Ectodermal cell (in vitro differentiated cells): ENCODE data around the gene CMKLR1. TPM values are rescaled to one million over a fixed set of nuclear protein-coding genes. Genes with fewer than 3 reads are reported as not detected.

ENCODE experiments used
- H3K27ac ChIP-seq: 2 replicates; pipeline ENCODE4 v1.7.0; 2013; ENCODE audit warnings: mild to moderate bottlenecking, low read depth, low read length; ENCODE audit not compliant: insufficient read depth, poor library complexity, severe bottlenecking
- H3K27me3 ChIP-seq: 2 replicates; pipeline ENCODE4 v1.7.0; 2013; ENCODE audit warnings: mild to moderate bottlenecking, low read length; ENCODE audit not compliant: insufficient read depth, control insufficient read depth, poor library complexity, severe bottlenecking
- H3K36me3 ChIP-seq: one replicate; pipeline ENCODE4 v1.7.0; 2013; ENCODE audit warnings: low read length; ENCODE audit not compliant: control insufficient read depth, insufficient read depth
- H3K4me1 ChIP-seq: one replicate; pipeline ENCODE4 v1.7.0; 2013; ENCODE audit warnings: low read length; ENCODE audit not compliant: control insufficient read depth, insufficient read depth
- H3K4me3 ChIP-seq: 2 replicates; pipeline ENCODE4 v1.7.0; 2013; ENCODE audit warnings: low read depth, low read length, control low read depth; ENCODE audit not compliant: insufficient read depth
- H3K9me3 ChIP-seq: 2 replicates; pipeline ENCODE4 v1.7.0; 2013; ENCODE audit warnings: mild to moderate bottlenecking, low read length, moderate library complexity; ENCODE audit not compliant: control insufficient read depth
- WGBS, 2 experiments: methylation state at CpG; one replicate each; pipeline ENCODE4 v1.1.7; 2013; ENCODE audit warnings: missing lambda C conversion rate in 2 of 2; 5-methylcytosine and 5-hydroxymethylcytosine counted together
- polyA plus RNA-seq, 4 experiments: library from polyadenylated mRNA; stranded (reverse); fragments of 50-300 nt; gene quantifications; one replicate each; pipeline ENCODE4 v1.2.3, GENCODE V29; 2013

The CMKLR1 gene, protein sequence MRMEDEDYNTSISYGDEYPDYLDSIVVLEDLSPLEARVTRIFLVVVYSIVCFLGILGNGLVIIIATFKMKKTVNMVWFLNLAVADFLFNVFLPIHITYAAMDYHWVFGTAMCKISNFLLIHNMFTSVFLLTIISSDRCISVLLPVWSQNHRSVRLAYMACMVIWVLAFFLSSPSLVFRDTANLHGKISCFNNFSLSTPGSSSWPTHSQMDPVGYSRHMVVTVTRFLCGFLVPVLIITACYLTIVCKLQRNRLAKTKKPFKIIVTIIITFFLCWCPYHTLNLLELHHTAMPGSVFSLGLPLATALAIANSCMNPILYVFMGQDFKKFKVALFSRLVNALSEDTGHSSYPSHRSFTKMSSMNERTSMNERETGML
- 0.30 TPM for polyA plus RNA-seq (2013, experiment 1 of 4)
- 0.20 TPM for polyA plus RNA-seq (2013, experiment 2 of 4)
- polyA plus RNA-seq (2013, experiment 3 of 4), result 0.21 TPM
- polyA plus RNA-seq (2013, experiment 4 of 4), result 0.45 TPM

- 35 to 36% methylated on average over 24 of the region's 24 CpGs for WGBS, 2 experiments
- Histone ChIP-seq H3K9me3 (no peaks in the 10 kb centered on the region), H3K27me3 (no peaks in the 10 kb centered on the region), H3K4me3 (no peak within 1 kb of the TSS), H3K36me3 (no peaks in the 10 kb centered on the region), H3K27ac (no peak within 1 kb of the TSS), H3K4me1 (no peaks in the 10 kb centered on the region)
These were observed at the start of gene CMKLR1 for GRCh38 chr12:108338915-108339657. TSS of gene CMKLR1 (minus strand) at chr12:108339311. CDS start at chr12:108293591, 45,720 bp downstream.

- Histone ChIP-seq H3K4me1 (no peaks in the 10 kb centered on the region), H3K9me3 (no peaks in the 10 kb centered on the region), H3K36me3 (no peaks in the 10 kb centered on the region), H3K4me3 (no peak overlapping the region), H3K27me3 (no peaks in the 10 kb centered on the region), H3K27ac (no peak overlapping the region)
- WGBS, 2 experiments, result 90 to 94% methylated on average over 1 of the region's 1 CpG
These were observed 48.7 kb upstream of the CMKLR1 start for GRCh38 chr12:108387771-108388170.

- Histone ChIP-seq H3K36me3 (no peaks in the 10 kb centered on the region), H3K27ac (no peak overlapping the region), H3K4me3 (no peak overlapping the region), H3K4me1 (no peaks in the 10 kb centered on the region), H3K9me3 (no peaks in the 10 kb centered on the region), H3K27me3 (no peaks in the 10 kb centered on the region)
- 84 to 89% methylated on average over 8 of the region's 8 CpGs for WGBS, 2 experiments
These were observed 47.7 kb upstream of the CMKLR1 start for GRCh38 chr12:108386709-108387360.

DNA sequence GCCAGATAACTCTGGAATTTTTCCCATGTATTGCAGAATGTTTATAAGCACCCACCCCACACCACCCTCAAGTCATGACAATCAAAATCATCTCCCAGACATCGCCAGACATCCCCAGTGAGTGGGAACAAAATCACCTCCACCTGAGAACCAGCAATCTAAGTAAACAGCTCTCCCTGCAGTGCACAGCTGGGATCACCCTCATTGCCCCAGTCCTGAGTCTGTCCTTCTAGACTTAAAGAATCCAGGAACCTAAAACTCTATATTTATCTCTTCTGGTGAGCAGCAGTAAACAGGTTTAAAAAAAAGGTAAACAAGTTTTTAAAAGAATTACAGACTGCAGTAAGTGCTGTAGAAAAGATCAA, 43.3 kb upstream of the CMKLR1 start:
- Histone ChIP-seq H3K9me3 (no peaks in the 10 kb centered on the region), H3K4me3 (no peak overlapping the region), H3K4me1 (no peaks in the 10 kb centered on the region), H3K27ac (no peak overlapping the region), H3K27me3 (no peaks in the 10 kb centered on the region), H3K36me3 (no peaks in the 10 kb centered on the region)
- 85 to 92% methylated on average over 1 of the region's 1 CpG for WGBS, 2 experiments

GRCh38 chr12:108381787-108382436, 42.8 kb upstream of the CMKLR1 start:
- Histone ChIP-seq H3K4me1 (no peaks in the 10 kb centered on the region), H3K9me3 (no peaks in the 10 kb centered on the region), H3K27ac (no peak overlapping the region), H3K4me3 (no peak overlapping the region), H3K27me3 (no peaks in the 10 kb centered on the region), H3K36me3 (no peaks in the 10 kb centered on the region)
- 53 to 55% methylated on average over 8 of the region's 8 CpGs for WGBS, 2 experiments

DNA sequence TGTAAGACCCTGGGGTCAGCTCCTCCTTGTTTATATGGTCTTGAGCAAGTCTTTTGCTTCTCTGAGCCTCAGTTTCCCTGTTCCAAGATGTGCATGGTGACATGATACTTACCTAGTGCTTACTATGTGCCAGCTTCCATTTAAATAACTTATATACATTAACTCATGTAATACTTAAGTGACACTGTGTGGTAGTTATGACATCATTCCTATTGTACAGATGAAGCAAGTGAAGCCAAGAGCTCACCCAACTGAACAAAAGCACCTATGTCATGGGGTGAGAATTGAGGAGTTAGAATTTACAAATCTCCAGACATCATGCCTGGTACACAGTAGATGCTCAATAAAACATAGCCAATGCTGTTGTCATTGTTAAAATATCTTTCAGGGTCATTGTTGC, 41.3 kb upstream of the CMKLR1 start:
- H3K4me1 ChIP-seq, result no peaks in the 10 kb centered on the region
- H3K36me3 ChIP-seq, result no peaks in the 10 kb centered on the region

DNA sequence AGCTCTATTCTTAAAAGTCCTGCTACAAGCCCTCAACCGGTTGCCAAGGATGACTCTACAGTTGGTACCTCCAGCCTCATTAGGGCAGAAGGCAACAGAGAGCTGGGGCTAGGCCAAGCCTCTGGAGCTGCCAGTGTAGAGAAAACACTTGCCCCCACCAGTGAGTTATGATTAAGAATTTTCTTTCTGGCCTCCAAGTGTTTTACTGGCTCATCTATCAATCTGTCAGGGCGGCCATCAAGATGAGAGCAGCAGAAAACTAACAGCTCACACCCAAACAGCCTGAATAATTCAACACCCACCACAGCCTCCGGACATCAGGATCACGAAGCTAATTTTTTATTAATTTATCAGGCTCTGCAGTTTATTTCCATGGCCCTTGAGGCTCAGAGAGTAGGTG, 40.7 kb upstream of the CMKLR1 start:
- 93 to 94% methylated on average over 4 of the region's 4 CpGs for WGBS, 2 experiments
- H3K27ac ChIP-seq, result no peak overlapping the region
- H3K4me1 ChIP-seq, result no peaks in the 10 kb centered on the region
- no peaks in the 10 kb centered on the region for H3K9me3 ChIP-seq
- H3K27me3 ChIP-seq, result no peaks in the 10 kb centered on the region
- H3K4me3 ChIP-seq, result no peak overlapping the region
- no peaks in the 10 kb centered on the region for H3K36me3 ChIP-seq

More for the DNA sequence above, 41.3 kb upstream of the CMKLR1 start:
- Histone ChIP-seq H3K9me3 (no peaks in the 10 kb centered on the region), H3K27me3 (no peaks in the 10 kb centered on the region), H3K4me3 (no peak overlapping the region), H3K27ac (no peak overlapping the region)

DNA sequence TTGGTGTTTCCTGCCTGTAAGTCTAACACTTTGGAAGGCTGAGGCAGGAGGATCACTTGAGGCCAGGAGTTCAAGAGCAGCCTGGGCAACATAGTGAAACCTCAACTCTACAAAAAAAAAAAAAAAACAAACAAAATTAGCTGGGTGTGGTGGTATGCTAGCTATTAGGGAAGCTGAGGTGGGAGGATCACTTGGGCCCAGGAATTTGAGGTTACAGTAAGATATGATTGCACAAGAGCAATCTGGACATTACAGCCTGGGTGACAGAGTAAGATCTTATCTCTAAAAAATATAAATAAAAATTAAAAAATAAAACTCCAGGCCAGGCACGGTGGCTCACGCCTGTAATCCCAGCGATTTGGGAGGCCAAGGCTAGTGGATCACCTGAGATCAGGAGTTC, 39.8 kb upstream of the CMKLR1 start:
- H3K9me3 ChIP-seq, result no peaks in the 10 kb centered on the region
- no peaks in the 10 kb centered on the region for H3K27me3 ChIP-seq
- H3K4me3 ChIP-seq, result no peak overlapping the region
- no peak overlapping the region for H3K27ac ChIP-seq
- 91 to 92% methylated on average over 3 of the region's 3 CpGs for WGBS, 2 experiments
- no peaks in the 10 kb centered on the region for H3K36me3 ChIP-seq
- H3K4me1 ChIP-seq, result no peaks in the 10 kb centered on the region

DNA sequence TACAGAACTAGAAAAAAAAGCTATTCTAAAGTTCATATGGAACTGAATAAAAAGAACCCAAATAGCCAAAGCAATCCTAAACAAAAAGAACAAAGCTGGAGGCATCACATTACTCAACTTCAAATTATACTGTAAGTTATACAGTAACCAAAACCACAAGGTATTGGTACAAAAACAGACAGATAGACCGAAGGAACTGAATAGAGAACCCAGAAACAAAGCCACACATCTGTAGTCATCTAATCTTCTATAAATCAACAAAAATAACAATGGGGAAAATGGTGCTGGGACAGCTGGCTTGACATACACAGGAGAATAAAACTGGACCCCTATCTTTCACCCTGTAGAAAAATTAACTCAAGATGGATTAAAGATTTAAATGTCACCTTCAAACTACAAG, 38.1 kb upstream of the CMKLR1 start:
- H3K4me3 ChIP-seq, result no peak overlapping the region
- 38 to 54% methylated on average over 1 of the region's 1 CpG for WGBS, 2 experiments
- H3K9me3 ChIP-seq, result no peaks in the 10 kb centered on the region
- H3K4me1 ChIP-seq, result no peaks in the 10 kb centered on the region
- H3K27me3 ChIP-seq, result no peaks in the 10 kb centered on the region
- no peaks in the 10 kb centered on the region for H3K36me3 ChIP-seq
- H3K27ac ChIP-seq, result no peak overlapping the region
